Measurements from ENCODE around the gene LRRIQ4. TPM values are rescaled to one million over a fixed set of nuclear protein-coding genes. Genes with fewer than 3 reads are reported as not detected.

Gene LRRIQ4
- total RNA-seq, 1 donor from 2014 or later = not detected

Other genes with a start within 250 kb of the LRRIQ4 start
- gene MECOM, start 149.2 kb upstream of the LRRIQ4 start, total RNA-seq = 2.5 TPM
- 3.1 TPM for gene TERC, start 47.8 kb upstream of the LRRIQ4 start, total RNA-seq
- gene ACTRT3, start 43.3 kb upstream of the LRRIQ4 start, total RNA-seq = 1.6 TPM
- 5.7 TPM for gene MYNN, start 39.5 kb upstream of the LRRIQ4 start, total RNA-seq
- 0.35 TPM for gene LRRC34, start within 50 bp of the LRRIQ4 start, total RNA-seq
- gene LRRC31, start 57.1 kb downstream of the LRRIQ4 start, total RNA-seq = 1.7 TPM
- gene SAMD7, start 98.7 kb downstream of the LRRIQ4 start, total RNA-seq = not detected
- gene SEC62, start 153.9 kb downstream of the LRRIQ4 start, total RNA-seq = 103 TPM
- 0.96 TPM for gene GPR160, start 225.1 kb downstream of the LRRIQ4 start, total RNA-seq